T-helper 2 cell treated with Interferon-gamma antibody and Interleukin-4, amounts not matched to agents 100 ng/mL and 5 ng/mL, for 36 hours (primary cell): ENCODE measurements around the gene SIX5. TPM values are rescaled to one million over a fixed set of nuclear protein-coding genes. Genes with fewer than 3 reads are reported as not detected.

Source experiments
- intact Hi-C: fragments of 100-400 bp; cut with micrococcal nuclease; formaldehyde crosslinking; loops from one replicate; pipeline ENCODE4 v1.15.1; 2023
- total RNA-seq: library from RNA; stranded (reverse); gene quantifications from 2 replicates; pipeline ENCODE4 v1.2.3, GENCODE V29; 2022

The SIX5 gene
- total RNA-seq, 1 donor from 2014 or later = 0.68 TPM

DNA sequence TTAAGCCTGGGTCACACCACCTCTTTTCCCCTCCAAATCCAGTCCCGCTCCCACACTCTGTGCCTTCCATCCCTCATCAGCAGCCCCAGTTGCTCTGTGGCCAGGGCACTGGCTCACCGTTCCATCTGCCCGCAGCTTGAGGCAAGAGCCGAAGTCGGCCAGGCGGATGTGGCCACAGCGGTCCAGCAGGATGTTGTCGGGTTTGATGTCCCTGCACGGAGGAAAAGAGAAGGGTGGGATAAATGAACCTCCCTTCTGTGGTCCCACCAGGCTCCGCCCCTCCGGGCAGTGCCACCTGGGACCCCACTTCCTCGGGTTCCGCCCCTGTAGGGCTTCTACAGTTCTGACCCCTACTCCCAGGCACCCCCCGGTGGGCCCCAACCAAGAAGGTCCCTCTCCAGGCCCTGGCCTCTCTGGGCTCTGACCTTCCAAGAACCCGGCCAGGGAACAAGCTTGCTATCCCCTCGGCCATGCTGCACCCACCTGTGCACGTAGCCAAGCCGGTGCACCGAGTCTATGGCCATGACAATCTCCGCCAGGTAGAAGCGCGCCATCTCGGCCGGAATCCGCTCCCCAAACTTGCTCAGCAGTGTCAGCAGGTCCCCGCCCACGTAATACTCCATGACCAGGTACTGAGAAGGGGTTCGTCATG lies 9.1 kb upstream of the SIX5 start:
- intact Hi-C loops = no loop called here

DNA sequence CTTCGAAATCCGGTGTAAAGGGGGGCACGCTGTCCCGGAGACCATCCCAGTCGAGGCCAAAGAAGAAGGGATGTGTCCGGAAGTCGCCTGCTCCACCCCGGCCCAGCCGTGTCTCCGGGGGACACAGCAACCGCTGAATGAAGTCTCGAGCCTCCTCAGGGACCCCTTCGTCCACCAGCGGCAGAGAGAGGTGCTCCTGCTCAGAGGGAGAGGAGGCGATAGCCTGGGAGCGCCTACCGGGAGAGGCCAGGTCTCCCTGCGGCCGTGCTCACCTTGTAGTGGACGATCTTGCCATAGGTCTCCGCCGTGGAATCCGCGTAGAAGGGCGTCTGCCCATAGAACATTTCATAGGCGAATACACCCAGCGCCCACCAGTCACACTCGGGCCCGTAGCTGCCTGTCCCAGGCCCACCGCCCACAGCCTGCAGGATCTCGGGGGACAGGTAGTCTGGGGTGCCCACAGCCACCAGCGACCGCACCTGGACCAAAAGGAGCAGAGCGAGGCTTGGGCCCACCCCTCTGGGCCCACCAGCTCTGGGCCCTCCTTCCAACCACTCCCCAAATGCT lies 8.4 kb upstream of the SIX5 start:
- intact Hi-C loops = no loop called here

DNA sequence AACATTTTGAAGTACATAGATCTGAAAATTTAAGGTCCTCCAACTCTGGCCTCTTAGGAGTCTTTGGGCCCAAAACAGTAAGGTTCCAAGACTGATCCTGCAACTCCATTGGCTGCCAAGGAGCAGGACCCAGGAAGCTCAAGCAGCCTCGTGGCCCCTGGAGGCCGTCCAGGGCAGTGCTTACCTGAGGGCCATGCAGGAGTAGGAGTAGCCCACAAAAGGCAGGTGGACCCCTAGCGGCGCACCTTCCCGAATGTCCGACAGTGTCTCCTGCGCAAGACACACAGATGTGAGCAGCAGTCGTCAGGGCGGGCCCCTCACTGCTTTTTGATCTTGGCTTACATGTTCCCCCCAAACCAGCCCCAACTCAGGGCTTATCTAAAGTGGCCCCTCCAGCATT lies 5.7 kb upstream of the SIX5 start:
- intact Hi-C loops = no loop called here

DNA sequence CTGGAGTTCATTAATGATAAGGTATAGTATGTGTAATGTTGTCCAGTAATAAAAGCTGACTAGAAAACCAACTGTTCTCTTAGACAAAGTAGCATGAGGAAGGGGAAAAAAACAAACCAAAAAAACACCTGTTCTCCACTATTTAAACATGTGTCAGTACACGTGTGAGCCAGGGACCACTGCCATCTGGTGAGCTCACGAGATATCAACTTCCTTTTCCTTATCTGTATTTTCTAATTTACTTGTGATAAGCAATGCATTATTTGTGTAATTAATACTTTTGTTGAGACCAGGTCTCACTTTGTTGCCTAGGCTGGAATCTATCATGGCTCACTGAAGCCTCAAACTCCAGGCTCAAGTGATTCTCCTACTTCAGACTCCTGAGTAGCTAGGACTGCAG lies 4.3 kb upstream of the SIX5 start:
- intact Hi-C loops = no loop called here

DNA sequence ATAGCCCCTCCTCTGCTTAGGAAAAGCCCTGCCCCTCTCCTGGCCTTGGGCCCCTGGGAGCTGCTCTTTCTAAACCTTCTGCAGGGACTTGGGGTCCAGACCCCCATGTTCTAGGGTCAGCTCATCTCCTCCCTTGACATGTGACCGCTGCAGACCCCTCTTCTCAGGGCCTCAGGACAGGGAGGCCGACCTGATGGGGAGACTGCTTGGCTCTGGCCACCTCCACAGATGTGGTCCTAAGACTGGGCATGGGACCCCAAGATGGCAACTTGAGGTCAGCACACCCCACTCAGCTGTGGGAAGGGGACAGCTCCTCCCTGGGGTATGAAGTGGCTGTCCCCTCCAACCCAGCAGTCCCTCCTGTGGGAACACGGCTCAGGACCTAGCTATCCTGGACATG lies 3.9 kb upstream of the SIX5 start:
- intact Hi-C loops = no loop called here

DNA sequence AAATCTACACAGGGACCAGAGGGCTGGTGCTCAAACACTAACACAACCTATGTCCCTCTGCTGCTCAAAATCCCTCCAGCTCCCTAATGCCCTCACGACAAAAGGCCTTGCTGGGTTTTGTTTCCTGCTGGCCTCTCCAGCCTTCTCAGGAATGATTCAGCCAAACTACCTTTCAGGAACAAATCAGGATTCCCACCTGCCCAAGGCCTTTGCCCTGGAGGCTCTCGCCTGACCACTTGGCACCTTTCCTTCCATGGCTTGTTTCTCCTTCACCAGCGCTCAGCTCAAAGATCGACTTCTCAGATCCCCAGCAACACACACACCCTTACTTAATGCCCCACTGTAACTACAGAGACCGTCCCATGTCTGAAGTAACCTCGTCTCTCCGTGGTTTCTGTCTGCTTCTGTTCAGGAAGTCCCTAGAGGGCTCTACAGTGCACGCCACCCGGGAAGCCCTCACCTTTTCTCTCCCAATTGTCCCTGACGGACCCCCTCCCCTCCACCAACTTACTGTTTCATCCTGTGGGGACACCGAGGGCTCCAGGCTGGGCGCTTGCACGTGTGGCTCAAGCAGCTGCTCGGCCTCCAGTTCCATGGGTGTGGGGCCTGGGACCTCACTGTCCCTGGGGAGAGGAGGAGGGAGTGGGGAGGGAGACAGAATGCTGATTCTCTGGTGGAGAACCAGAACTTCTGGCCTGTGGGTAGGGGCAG lies 3.2 kb upstream of the SIX5 start:
- intact Hi-C loops = no loop called here

DNA sequence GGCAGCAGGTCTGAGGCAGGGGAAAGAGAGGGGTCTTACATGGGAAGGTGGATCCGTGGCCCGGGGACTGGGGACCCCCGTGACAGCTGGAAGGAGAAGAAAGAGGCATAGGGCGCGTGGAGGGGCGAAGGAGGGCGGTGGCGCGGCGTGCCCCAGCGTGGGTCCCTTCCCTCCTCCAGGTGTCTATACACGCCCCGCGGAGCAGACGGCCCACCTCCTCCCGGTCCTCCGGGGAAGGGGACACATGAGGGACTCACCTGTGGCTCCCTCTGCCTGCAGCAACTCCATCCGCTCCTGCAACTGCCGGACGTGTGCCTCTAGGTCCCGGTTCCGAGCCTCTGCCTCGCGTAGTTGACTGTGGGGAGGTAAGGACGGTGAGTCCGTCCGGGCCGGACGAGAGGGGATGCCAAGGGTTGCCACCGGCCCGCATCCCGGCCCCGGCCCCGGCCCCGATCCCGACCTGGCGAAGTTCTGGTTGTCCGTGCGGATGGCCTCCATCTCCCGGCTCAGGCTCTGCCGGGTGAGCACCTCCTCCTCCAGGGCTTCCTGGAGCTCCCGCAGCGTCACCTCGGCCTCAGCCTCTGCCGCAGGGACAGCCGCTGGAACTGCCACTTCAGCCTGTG lies 2.4 kb upstream of the SIX5 start:
- intact Hi-C loops = loop anchor here (2.0 kb wide), 1 partner anchor 245 kb away; no protein-coding TSS in a partner anchor

DNA sequence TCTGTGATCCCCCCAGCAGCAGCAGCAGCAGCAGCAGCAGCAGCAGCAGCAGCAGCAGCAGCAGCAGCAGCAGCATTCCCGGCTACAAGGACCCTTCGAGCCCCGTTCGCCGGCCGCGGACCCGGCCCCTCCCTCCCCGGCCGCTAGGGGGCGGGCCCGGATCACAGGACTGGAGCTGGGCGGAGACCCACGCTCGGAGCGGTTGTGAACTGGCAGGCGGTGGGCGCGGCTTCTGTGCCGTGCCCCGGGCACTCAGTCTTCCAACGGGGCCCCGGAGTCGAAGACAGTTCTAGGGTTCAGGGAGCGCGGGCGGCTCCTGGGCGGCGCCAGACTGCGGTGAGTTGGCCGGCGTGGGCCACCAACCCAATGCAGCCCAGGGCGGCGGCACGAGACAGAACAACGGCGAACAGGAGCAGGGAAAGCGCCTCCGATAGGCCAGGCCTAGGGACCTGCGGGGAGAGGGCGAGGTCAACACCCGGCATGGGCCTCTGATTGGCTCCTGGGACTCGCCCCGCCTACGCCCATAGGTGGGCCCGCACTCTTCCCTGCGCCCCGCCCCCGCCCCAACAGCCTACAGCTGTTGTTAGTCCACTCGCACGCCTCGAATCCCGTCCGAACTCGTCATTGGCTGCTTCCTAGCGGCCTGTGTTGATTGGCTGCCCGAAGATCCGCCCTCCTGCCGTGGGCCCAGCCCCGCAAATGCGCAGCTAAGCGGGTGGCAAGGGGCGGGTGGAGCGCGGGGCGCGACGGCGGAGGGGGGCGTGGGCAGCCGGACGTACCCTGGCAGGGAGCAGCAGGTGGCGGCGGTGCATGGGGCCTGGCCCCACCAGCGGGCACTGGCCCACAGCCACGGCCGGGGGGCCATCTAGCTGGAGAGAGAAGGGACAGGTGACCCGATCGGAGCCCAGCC lies 1.4 kb upstream of the SIX5 start:
- intact Hi-C loops = loop anchor here (1.0 to 2.0 kb wide), 6 partner anchors 9 to 246 kb away; partner anchors contain the start of gene DMWD

DNA sequence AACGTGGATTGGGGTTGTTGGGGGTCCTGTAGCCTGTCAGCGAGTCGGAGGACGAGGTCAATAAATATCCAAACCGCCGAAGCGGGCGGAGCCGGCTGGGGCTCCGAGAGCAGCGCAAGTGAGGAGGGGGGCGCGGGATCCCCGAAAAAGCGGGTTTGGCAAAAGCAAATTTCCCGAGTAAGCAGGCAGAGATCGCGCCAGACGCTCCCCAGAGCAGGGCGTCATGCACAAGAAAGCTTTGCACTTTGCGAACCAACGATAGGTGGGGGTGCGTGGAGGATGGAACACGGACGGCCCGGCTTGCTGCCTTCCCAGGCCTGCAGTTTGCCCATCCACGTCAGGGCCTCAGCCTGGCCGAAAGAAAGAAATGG lies 754 bp upstream of the SIX5 start:
- intact Hi-C loops = loop anchor here (1.0 to 2.0 kb wide), 7 partner anchors 9 to 247 kb away; partner anchors contain the start of genes DMWD and FBXO46

DNA sequence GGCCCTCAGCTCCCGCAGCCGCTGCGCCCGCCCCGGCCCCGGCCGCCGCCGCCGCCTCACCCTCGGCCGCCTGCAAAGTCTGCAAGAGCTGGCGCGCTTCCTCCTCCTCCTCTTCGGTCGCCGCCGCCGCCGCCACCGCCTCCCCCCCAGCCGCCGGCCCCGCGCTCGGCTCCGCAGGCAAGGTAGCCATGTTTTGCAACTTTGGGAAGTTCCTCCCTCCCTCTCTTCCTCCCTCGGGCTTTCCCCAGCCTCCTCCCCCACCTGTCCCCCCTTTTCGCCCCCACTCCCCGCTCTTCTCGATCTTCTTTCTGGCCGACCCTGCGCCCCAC lies 433 bp downstream of the SIX5 start:
- intact Hi-C loops = loop anchor here (2.0 kb wide), 1 partner anchor 38 kb away; the partner anchor contains the start of gene FBXO46

DNA sequence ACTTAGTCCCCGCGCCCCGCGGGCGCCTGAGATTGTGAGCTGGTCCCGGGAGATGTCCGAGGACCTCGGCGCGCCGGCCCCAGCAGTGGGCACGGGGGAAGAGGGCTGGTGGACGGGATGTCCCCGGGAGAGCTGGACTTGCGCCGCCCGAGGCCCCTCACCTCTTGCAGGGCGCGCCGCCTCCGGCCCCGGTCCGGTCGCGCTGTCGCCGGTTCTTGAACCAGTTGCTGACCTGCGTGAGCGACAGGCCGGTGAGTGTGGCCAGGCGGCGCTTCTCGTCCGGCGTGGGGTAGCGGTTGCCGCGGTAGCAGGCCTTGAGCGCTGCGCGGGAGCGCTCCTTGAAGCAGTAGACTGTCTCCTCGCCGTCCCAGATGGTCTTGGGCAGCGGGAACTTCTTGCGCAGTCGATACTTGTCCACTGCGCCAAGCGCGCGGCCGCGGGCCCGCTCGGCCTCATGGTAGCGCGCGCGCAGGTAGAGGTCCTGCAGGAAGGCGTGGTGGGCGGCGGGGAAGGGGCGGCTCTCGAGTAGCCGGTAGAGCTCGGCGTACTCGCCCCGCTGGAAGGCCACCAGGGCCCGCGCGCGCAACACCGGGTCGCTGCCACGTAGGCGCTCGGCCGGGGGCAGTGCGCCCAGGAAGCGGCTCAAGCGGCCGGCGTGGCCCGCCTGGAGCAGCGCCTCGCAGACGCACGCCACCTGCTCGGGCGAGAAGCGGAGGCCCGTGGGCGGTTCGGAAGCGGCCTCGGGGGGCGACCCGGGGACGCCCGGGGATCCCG lies 984 bp downstream of the SIX5 start:
- intact Hi-C loops = loop anchor here (2.0 kb wide), 1 partner anchor 37 kb away; the partner anchor contains the start of gene FBXO46

DNA sequence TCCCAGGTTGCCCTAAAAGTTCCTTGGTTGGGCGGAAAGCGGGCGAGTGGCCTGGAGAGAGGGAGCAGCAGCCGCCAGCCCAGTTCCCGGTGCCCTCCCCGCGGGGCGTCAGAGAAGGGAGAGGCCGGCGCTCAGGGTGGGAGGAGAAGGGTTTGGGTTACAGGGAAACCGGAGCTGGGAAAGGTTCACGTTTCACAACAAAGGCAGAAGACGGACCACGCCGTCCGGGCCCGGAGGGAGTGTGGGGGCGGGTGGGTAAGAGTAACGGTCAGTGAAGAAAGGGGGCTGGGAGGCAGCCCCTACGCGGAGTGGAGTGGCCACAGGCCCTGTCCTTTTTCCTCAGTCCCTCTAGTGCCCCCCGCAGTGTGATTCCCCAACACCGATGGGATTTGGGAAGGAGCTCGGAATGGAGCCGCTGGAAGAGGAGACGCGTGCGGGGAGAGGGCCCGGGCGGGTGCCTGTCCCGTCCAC lies 1.6 kb downstream of the SIX5 start:
- intact Hi-C loops = no loop called here

DNA sequence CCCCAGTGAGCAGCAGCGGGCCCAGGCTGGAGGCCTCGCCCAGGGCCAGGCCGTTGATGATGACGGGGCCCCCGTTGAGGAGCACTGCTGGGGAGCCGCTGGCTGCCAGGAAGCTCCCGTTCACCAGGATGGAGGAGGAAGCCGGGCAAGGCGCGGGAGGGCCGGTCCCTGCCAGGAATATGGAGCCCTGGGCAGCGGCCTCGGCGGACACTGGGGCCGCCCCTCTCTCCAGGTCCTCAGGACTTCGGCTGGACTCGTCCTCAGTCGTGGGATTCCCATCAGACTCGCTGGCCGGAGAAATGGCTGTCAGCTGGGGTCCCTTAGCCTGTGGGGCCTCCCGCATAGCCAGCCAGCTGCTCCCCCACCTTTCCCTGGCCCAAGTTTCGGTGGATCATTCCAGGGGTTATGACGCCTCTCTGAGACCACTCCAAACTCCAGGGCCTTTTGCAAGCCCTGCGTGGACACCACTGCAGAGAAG lies 2.1 kb downstream of the SIX5 start:
- intact Hi-C loops = no loop called here

DNA sequence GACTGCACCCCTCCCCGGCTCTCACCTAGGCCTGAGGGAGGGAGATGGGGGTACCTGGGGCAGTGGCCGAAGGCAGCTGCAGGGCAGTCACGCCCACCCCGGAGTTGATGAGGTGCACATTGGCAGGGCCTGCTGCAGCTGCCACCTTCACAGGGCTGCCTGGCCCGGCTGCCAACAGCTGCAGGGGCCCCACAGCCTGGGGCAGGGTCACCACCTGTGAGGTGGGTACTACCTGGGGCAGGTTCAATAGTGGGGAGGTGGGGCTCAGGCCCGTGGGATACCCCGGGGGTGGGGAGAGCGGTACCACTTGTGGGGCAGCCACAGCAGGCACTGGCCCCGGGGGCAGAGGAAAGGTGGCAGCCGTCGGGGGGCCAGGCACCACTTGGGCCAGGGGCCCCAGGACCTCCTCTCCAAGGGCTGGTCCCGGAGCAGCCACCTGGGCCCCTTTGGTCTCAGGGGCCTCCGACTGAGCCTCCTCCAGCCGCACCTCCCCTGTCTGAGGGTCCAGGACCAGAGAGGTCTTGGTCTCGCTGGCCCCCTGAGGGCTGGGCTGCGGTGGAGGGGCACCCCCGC lies 2.7 kb downstream of the SIX5 start:
- intact Hi-C loops = no loop called here

DNA sequence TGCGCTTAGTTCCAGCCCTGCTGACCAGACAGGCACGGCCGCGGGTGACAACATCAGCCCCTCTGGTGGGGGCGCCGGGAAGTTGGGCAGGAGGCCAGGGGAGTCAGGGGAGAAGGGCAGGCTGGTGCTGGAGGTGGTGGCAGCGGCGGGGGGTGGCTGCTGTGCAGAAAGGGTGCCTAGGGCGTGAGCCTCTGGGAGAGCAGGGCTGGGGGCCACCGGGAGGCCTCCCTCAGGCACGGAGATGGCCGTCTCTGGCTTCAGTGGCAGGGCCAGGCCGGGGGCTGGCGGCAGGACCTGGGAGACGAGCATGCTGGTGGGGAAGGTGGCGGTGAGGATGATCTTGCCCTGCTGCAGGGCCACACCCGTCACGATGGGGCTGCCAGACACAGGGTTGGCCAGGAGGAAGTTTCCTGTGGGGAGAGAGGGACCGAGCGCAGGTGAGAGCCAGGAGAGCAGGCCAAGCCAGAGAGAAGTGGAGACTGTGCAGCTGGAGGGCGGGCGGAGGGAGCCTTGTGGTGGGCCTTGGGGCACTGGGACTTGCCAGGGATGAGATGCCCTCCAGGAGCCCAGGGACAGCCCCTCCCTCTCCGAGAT lies 3.3 kb downstream of the SIX5 start:
- intact Hi-C loops = no loop called here

DNA sequence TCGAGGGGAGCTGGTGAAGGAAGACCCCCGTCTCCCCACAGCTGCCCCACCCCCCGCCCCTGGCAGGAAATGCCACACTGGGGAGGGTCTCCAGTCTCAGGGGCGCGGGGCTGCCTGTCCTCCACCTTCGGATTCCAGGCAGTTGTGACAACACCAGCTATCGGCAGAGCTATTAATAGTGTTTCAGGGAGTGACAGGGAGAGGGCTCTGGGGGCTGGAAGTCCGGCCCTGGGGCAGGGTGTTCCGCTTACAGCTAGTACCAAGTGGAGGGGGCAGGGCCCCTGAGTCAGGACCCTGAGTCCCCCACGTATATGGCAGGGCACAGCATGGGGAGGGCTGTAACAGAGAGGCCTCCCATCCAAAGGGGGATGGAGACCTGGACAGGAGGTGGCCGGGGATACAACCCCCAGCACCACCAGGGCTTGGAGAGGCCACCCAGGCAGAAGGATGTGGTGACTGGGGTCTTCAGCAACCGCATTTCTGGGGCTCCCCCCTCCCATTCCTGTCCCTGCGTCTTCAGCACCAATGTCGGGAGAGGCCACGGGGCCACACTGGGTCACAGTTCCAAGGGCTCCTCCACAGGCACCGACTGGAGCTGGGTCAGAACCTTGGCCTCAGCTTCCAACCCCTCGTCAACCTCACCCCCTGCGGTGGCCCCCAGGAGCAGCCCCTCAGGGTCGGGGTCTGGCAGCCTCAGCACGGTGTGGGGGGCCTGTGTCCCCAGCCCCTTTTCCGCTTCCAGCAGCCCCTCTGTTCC lies 3.9 kb downstream of the SIX5 start:
- intact Hi-C loops = no loop called here

DNA sequence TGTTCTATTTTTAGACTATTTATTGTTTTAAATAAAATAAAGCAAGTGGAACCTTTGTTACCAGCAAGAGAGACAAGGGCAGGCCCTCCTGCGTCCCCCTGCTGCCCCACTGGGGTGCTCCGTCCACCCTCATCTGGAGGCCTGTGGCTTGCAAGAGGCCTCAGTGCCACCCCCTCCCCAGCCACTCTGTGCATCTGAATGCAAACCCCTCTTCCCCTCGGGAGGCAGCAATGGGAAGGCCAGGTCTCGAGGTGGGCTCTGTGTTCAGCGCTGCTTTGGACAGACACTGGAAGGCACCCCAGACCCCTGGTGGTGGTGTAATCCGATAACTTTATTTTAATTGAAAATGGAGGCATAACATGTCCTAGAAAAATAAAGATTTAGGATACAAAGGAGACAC lies 4.6 kb downstream of the SIX5 start:
- intact Hi-C loops = no loop called here

DNA sequence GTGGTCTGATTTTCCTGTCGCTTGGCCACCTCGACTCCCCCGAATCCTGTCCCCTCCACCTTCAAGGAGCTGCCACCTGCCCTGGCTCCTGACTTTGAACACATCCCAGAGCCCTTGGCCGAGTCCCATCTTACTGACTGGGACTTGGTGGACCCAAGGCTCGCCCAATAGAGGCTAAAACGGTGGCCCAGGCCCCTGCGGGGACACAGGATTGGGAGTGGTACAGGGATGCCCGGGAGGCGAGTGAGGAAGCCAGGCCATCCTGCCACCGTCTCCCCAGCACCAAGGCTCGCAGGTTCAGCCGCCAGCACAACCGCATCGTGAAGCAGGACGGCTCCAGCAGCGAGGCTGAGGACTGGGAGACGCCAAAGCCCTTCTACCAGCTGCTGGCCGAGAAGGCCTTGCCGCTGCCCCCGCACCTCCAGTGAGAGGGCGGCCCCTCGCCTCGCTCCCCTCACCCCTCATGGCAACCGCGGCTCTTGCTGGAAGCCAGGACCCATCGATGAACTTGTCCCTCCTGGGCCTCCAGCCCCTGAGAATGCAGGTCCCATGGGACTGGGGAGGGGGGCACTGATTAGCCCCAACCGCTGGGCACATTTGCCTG lies 5.3 kb downstream of the SIX5 start:
- intact Hi-C loops = no loop called here
